Stimulated activated CD4-positive, alpha-beta T cell treated with anti-CD3 and anti-CD28 coated beads, Interleukin-12 subunit alpha, Interleukin-12 subunit beta, amount 100 ng/mL, for 48 hours (primary cell): ENCODE results near the gene MRPL37.

Experiments used
- DNase-seq, 3 donors: peaks; one replicate each; pipeline ENCODE4 v3.0.0-alpha.2; 2020; ENCODE audit warnings: low read depth in 2 of 3, low spot score in 1 of 3

MRPL37 gene

DNA sequence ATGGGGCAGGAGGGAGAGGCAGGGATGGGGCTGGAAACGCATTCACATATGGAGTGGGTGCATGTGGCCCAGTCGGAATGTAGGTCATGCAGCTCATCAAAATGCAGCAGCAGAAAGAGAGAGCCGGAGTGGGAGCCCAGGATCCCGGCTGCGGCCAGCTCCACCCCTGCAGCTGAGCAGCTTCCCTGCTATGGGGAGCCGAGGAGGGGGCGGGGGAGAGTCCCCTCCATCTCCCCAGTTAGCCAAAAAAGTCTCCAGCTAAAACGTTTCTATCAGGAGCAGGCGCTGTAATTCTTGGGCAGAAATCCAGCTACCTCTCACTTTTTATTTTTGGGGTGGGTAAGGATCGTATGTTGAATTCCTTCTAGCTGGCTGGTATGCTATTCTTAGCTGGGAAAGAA is 39.7 kb downstream of the MRPL37 start:
- no peak for DNase-seq

DNA sequence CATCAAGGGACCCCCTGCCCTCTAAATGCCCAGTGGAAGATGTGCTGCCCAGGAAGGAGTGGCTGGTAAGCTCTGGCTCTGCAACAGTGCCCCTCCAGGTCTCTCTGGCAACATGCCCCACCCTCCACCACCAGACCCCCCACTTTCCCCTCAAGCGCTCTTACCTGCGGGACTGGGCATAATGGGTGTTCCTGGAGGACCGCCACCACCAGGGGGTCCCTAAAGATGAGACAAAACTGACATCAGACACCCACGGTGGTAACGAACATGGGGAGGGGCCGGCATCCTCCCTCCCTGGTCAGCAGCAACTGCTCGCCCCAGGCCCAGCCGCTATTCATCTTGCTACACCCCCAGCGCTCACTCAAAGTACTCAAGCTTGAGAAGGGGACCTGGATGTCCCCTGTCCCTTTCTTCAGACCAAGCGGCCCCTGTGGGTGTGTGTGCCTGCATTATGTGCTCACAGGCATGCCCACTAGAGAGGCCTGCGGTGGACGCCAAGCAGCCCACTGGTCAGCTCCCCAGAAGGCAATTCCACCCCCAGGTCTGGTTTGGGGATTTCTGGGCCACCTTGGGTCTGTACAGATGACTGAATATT is 40.9 kb downstream of the MRPL37 start:
- no peak for DNase-seq

DNA sequence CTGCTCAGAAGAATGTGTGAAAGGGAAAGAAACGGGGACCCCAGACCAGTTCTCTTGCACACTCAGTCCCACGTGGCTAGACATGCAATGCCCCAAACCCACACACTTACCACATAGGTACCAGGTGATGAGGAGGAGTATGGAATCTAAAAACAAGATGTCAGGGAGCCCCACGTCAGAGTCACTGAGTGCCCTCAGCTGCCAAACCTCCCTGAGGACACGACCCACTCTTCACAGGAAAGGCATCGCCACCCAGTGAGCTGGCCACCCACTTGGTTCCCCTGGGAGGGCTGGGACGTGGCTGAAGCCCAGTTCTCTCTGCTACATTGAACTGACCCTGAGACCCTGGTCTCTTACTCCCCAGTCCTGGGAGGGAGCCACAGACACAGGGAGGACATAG is 41.4 kb downstream of the MRPL37 start:
- no peak for DNase-seq

DNA sequence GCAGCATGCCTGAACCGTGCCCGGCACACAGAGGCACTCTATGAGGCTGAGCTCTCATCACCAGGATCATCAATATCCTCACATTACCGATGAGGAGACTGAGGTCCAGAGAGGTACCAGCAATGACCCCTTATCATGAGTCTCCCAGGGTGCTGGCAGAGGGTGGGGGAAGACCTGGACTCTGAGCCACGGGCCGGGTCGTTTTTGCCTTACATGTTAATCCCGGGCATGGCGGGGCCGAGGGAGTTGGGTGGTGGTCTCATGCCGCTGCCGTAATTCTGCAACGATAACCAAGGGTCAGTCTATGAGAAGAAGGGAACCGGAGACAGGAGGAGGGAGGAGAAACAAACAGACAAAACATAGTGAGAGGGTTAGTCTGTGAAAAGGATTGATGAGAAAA is 43.1 kb downstream of the MRPL37 start:
- no peak for DNase-seq

DNA sequence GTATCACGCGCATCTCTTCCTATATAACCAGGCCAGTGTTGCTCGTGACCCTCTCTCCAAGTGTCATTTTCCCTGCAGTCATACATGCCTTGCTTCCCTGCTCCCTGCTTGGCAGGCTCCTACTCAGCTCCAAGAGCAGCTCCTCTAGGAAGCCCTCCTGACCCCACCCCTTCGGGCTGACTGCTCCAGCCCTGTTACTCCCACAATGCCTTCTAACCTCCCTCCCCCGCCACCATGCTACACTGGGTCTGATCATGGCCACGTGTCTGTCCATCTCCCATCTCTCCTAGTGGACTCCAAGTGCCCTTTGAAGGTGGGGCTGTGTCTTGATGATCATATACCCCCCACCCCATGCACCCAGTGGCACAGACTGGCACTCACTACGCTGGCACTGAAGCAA is 44.7 kb downstream of the MRPL37 start:
- no peak for DNase-seq

DNA sequence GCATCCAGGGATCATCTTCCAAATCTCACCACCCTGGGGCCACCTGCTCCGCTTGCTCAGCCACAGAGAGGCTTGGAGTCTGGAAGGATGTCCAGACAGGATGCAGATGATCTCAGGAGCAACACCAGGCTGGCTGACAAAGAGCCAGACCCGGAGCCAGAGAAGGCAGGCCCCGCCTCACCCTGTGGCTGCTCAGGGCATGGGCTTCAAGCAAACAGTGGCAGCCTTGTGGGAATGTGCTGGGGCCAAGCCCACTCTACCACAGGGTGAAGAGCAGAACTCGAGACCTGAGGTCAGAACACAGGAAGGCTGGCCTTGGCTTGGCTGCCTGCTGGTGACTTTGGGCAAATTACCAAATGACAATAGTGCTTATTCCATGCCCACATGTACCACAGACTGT is 45.5 kb downstream of the MRPL37 start:
- DNase-seq: no peak

DNA sequence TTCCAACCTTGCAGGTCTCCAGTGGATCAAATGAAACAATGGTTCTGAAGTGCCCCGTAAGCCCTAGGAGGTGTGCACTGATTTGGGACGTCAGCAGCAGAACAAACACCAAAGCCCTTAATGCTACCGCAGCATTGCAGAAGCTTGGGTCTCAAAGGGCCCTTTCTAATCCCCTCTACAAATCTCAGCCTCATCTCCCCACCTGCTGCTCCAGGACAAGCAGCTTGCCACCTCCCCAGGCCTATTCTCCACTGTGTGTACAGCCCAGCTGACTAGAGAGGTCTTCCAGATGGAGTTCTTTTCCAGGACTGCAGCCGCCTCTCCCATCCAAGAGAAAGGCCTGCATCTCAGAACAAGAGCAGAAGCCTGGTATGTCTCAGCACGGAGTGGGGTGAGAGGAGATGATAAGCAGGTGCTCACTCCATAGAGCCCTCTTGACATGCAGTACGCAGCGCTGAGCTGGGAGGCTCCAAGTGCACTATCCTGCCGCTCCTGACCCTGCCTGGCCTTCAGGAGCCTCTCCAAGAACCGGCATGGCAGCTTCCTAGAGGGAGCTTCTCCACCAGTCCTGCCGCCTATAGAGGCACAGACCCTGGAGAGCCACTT is 46.3 kb downstream of the MRPL37 start:
- DNase-seq: no peak

DNA sequence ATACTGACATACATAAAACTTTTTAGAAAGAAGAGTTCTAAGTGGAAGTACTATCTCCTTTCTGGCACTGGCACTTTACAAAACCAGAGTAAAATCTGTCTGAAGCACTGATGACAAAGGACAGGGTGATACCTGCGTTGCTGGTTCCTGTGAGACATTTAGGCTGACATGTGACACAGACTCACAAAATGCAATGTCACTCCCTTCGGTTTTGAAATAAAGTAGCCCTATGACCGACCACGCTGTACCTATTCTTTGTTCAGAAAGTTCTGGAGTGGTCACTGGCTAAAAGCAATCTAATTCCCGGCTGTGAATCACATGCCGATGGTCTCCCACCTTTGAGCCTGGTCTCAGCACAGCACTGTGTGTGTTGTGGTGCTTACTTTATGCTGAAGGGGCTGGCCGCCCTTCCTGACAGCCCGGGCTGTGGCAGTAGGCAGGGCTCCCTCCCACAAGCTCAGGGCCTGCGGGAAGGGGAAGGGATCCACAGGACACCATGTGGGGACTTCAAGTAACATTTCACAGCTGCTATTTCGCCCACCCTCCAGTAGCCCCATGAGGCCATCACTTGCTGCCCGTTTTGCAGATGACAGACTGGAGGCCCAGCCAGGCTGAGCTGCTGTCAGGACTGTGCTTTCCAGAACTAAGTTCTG is 48.0 kb downstream of the MRPL37 start:
- DNase-seq: no peak

DNA sequence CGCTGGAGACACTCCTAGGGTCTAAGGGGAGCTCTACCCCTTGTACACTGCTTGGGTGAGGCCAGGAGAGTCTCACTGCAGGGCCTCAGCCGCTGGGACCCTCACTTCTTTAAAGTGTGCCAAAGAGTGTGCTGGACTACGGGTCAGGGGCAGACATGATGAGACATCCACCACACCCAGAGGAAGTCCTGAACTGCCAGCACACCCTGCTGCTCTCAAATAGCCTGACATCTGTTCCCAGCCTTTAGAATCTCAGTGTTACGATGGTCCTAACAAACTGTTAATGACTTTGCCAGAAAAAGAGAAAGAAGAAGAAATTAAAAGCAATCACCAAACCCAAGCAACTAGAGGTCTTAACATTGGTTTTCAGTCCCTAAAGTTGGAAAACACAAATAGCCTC is 49.0 kb downstream of the MRPL37 start:
- no peak for DNase-seq

DNA sequence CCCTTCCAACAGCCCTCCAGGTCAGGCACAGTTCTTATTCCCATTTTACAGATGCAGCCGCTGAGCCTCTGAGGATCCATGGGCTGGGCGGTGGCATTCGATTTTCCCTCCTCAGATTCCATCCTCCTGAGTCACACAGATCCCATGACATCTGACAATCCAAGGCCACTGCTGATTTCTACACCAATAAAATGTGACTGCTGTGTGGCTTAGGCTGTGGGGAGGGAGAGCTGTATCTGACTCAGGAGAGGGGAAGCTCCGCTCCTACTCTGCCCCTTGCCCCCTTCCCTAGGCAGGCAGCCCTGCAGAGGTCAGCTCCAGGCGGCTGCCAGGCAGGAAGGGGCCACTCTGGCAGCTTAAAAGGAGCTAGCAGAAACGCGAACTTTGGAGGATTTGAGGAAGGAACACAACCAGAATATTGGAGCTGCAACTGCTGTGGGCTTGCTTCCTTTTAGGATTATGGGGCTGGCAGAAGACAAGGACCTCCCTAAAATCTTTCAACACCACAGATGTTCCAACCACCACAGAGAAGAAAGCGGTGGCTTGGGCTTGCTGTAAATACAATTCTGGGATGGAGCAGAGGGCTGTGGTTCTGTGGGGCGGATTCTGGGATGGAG is 50.0 kb downstream of the MRPL37 start:
- no peak for DNase-seq

DNA sequence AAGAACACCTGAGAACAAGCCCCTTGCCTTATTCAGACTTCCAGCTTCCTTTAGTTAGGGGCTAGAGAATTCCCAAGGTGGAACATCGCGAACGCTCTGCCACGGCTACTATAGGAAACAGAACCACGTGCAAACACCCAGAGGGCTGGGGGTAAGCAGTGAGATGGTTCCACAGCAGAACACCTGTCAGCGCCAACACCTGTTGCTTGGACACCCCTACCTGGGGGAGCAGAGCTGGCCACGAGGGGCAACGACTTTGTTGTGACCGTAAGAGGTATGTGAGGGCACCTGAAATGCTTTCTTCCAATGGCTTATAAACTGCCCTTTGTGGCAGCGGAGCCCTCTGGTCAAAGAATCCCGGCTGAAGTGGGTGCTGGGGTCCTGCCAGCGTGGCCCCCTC is 50.7 kb downstream of the MRPL37 start:
- DNase-seq: no peak

DNA sequence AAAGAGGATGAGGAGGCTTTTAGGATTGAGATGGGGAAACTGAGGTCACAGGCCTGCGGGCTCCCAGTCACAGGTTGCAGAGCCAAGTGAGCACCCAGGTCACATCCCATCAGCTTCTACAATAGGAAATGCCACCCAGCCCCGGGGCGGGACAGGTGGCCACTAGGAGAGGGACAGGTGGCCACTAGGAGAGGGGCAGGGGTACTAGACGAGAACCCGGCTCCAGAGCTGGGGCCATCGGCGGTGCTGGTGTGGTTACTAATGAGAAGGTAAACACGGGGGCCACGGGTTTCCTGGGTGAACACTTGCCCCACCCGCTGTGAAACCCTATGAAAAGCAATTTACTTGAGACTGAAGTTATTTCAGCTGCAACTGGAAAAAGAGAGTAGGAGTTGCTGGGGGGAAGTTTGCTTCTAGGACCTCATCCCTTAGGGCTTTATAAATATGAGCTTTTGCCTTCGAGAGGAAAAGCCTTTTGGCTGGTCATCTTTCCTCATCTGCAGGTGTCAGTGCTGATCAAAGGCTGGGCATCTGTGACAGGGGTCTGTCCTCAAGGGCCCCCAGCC is 52.5 kb downstream of the MRPL37 start:
- no peak for DNase-seq

DNA sequence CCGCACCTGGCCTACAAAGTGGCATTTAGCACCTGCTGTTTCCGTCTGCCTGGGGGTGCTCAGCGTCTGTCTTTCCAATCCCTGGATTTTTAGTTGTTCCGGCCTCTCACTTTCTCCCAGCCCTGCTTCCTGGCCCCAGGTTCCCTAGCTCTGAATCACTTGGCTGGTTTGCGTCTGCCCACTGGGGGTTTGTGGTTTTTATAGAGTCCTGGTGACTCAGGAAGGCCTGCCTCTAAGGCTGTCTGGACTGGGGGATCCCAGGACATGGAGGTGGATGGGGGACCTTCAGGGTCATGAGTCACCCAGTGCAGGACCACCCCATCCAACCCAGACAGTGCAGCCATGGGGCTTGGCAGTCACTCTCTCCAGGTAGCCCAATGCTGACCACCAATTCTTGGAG is 53.5 kb downstream of the MRPL37 start:
- no peak for DNase-seq

DNA sequence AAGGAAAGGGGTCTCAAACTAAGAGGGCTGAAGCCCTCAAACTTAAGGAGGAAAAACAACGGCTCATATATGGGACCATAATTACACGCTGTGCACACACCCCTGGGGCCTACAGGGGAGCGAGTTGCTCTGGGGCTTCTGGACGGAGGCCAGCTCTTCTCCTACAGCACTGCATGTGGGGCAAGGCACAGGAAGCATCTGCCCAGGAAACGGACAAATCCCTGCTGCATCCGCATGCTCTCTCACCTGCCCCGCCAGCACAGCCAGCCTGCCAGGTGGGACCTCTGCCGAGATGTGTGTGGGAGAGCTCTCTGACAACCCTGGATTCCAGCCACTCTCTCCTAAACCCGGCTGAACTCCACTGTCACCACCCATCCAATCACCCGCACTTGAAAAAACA is 54.1 kb downstream of the MRPL37 start:
- no peak for DNase-seq

DNA sequence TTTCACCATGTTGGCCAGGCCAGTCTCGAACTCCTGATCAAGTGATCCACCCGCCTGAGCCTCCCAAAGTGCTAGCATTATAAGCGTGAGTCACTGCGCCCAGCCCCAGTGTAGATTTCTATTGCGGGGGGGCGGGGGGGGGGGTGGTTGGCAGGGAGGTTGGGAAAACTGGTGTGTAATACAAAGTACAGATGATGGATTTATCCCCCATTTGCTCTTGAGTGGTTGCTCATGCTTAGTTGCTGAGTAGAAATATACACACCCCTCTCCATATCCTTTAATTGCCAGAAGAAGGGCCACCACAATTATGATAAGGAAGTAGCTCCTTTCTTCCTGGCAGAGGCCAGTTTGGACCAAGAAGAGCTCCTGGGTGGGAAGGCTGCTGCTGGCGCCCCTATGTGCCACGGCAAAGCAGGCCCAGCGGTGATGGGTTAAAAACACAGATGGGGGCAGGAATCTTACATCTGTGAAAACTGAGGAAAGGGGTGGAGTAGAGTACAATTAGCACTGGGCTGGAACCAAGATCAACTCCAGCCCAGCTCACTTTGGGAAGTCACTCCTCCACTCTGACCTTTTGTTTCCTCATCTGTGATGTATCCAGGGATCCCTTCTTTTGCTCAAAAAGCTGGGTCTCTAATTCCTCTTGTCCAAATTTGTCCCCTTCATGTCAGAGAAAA is 55.2 kb downstream of the MRPL37 start:
- DNase-seq: no peak

DNA sequence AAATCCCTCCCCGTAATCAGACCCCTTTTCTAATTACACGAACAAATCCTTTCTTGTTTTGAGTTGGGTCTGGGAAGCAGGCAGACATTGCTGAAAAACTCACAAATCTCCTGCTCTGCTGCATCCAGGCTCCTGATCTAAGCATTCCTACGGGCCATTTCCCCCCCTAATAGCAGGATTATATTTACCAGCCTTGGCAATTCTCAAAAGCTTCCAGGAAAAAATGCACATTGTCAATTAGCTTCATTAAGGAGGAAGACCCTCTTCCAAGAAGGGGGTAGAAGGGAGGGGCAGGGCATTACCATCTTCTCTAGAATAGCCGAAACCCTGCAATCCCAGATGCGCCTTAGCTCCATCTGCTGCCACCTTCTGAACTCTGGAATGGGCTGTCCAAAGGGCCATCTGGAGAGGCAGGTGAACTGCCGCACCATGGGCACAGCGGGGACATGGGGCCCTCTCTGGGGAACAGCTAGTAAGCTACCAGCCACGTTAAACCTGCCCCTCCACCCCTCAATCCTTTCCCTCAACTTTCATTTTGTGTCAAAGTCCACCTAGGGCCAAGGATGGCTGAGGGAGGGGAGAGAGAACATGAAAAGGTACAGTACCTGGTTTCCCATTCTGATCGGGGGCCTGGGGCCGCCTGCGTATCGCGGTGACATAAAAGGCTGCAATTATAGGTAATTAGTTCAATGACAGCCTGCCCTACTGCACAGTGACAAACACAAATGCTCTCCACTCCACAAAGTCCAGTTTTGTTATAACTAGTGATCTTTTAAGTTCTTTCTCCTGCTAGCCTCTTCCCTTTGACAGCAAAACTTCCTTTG is 56.8 kb downstream of the MRPL37 start:
- no peak for DNase-seq

DNA sequence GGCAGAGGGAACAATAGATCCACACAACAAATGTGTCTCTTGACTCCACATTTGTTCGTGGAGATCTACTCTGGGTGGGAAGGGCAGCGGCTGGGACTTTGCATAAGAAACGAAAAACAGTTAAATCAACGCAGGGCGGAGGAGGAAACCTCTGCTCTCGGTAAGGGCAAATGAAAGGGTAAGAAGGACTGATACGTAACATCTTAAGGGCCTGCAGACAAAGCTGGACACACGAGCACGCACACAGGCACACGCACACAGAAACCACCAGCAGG is 57.3 kb downstream of the MRPL37 start:
- DNase-seq: no peak

DNA sequence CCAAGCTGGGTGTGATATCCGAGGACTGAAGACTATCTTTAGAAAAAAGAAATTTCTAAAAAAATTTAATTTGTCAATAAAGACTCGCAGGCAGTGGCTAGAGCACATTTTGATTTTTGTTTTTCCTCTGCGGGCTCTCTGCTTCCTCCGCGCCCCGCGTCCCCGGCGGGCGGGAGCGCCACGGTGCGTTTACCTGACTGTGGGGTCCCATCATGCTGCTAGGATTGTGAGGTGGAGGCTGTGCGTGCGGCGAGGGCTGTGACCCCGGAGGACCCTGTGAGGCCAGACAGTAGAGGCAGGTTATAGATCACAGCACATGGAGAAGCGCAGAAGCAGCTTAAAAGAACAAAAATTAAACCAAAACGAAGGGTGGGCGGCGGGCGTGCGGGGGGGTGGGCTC is 57.9 kb downstream of the MRPL37 start:
- no peak for DNase-seq

DNA sequence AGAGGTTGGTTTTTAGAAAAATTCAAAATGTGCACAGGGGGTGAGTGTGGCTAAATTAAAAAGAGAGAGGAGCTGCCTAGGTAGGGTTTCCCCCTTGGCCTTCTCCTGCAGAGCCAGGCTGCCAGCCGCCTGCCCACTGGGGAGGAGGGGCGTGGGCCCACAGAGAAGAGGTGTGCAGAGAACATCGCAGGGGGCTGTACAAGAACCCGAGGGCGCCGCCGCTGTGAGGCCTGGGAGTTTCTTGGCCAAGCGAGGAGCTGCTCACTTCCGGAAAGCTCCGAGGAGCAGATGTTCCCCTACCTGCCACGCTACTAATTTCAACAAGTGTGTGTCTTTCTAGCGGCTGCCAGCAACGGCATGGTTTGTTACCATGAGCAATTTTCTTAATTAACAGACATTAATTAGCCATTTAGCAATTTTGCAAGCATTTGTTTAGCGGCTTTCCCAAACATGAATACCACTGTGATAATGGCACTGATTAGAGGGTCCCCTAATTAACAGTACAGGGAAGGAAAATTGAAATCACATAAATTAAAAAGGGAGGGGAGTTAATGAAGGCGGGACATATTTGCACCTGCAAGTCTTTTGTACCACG is 59.7 kb downstream of the MRPL37 start:
- no peak for DNase-seq

DNA sequence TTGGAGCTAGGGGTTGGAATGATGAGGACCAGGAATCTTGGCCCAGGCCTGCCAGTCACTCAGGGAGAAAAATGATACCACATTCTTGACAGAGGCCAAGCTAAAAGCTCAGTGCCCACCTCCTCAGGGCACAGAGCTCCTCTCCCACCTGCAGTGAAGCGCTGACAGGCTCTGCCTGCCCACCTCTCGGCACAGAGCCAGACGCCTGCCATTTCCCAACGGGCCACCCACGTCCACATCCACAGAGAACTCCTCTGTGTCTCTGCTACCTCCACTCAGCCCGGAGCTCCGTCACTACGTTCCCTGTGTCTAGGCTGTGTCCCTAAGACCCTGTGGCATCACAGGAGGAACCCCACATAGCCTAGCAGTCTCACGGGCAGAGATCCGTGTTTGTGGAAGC is 60.8 kb downstream of the MRPL37 start:
- DNase-seq: no peak

DNA sequence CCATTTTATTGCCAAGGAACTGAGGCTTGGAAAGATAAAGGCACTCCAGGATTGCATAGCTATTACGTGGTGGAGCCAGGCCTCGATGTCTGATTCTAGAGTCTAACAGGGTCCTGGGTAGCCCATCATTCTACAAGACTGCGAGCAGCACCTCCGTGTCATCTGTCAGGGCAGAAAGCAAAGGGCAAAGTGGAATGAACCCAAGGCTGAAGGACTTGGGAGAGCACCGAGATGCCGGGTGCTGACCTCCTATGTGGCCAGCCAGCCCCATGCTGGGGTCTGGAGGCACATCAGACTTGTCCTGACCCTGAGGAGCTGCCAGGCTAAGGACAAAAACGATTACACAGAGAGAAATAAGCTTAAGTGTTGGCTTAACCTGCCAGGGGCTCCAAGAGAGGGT is 62.3 kb downstream of the MRPL37 start:
- DNase-seq: no peak
